Posterior vena cava (tissue), 2 donors: ENCODE measurements around the gene AURKB. TPM values are rescaled to one million over a fixed set of nuclear protein-coding genes. Genes with fewer than 3 reads are reported as not detected.
"Not testable (repeated sequence)": the region's sequence is repeated elsewhere in the genome, so short reads cannot be mapped to it uniquely, and the experiment has no call there.

Experiments used
- DNase-seq: peaks from one replicate; pipeline ENCODE4 v3.0.0-alpha.2; 2020; ENCODE audit warnings: low spot score
- intact Hi-C, 2 donors: fragments of 100-400 bp; cut with DNase I; formaldehyde crosslinking; loops; one replicate each; pipeline versions ENCODE4 v1.14.1 to v1.14.2; 2022 to 2023
- total RNA-seq, 2 donors: library from RNA; stranded (reverse); fragmentation: NEBNext Ultra II Directional; extraction: Animal tissue kit (Norgen Biotek cat#: 25700); gene quantifications; one replicate each; pipeline ENCODE4 v1.2.1, GENCODE V29; 2021
- donor health status: DM: yes; HTN: yes; CAD: no.
- donor health status: DM: yes; HTN: yes; CAD: no.

The AURKB gene
- total RNA-seq, 2 donors from 2014 or later: 0.69 TPM; not detected in 1

DNA sequence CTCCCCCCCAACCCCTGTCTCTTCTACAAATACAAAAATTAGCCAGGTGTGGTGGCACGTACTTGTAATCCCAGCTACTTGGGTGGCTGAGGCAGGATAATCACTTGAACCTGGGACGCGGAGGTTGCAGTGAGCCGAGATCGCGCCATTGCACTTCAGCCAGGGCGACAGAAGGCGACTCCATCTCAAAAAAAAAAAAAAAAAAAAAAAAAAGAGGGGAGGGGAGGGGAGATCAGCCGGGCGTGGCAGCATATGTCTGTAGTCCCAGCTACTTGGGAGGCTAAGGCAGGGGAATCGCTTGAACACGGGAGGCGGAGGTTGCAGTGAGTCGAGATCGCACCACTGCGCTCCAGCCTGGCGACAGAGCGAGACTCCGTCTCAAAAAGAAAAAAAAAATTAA, 40.2 kb downstream of the AURKB start:
- intact Hi-C loops, DNase-seq: not testable (repeated sequence)

DNA sequence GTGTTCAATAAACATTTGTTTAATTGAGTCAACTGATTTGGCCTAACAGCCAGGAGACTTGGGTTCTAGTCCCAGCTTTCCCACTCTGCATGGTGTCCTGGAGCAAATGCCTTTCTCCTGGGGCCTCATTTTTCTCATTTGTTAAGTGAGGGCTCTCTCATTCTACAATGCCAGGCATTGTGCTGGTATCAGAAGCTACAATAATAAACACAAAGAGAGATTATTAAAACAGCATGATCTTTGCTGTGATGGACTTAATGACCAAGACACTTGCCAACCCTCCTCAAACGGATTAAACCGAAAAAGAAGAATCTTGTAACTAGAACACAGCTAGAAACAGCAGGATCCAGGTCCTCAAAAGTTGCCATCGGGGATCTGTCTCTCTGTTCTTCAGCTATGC, 42.8 kb downstream of the AURKB start:
- intact Hi-C loops: no loop called here

DNA sequence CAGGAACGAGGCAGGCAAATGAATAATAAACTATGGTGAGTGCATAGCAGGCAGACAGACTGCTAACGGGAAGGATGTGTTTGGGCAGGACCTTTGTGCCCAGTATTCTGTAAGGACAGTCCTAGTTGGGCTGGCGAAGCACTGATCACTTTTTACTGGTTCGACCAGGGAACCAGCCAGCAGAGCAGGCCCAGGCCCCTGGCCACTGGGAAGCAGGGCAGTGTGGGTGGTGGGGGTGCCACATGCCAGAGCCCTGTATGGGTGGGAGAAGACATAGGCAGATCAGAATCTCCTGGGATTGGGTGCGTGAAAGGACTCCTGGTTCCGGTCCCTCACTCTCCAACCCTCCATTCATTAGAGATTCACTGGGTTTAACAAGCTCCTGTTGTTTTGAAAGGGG, 43.6 kb downstream of the AURKB start:
- intact Hi-C loops: no loop called here
- no peak for DNase-seq

More for the DNA sequence above, 42.8 kb downstream of the AURKB start:
- DNase-seq: no peak

DNA sequence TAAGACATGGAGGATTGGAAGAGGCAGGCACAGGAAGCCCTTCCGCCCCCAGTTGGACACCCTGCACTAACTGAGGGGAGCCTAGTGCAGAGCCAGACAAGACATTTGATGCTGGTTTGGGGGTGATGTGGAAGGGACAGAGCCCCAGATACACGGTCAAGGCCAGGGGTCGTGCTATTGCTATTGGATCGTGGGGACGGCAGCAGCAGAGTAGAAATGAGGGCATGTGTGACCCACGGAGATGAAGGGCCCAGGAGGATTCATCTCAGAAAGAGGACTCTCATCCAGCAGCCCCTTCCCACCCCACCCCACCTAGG, 45.6 kb downstream of the AURKB start:
- no peak for DNase-seq
- intact Hi-C loops: no loop called here

DNA sequence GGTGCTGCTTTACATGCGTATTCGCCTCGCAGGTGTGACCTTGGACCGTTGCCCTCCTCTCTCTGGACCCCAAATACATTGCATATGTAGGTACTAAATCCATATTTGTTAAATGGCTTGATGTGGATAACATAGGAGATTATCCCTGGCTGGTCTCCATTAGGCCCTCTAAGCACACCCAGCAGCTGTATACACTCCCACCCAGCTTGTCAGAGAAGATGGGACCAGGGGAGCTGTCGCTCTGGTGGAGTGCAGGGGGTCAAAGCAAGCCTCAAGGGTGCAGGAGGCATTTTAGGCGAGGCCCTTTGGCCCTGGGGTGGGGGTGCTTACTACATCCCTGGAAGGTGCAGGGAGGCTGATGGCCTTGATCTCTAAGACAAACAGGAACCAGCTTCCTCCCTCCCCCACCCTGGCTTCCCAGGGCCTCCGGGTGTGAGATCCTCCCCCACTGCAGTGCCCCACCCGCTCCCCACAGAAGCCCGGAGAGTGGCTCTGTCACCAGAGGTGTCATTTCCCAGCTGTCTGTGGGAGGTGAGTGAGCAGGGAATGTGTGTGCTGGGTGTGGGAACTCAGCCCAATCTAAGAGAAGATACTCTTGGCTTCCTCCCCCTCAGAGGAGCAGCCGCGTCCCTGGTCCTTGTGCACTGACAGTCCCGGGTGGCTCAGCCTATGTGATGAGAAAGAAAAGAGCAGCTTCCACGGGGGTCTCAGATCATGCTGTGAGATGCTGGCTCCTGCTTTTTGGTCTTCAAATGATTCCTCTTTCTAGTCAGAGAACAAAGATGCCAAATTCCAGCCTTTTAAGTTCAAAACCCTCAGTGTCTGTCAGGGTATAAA, 46.2 kb downstream of the AURKB start:
- intact Hi-C loops: no loop called here
- no peak for DNase-seq

DNA sequence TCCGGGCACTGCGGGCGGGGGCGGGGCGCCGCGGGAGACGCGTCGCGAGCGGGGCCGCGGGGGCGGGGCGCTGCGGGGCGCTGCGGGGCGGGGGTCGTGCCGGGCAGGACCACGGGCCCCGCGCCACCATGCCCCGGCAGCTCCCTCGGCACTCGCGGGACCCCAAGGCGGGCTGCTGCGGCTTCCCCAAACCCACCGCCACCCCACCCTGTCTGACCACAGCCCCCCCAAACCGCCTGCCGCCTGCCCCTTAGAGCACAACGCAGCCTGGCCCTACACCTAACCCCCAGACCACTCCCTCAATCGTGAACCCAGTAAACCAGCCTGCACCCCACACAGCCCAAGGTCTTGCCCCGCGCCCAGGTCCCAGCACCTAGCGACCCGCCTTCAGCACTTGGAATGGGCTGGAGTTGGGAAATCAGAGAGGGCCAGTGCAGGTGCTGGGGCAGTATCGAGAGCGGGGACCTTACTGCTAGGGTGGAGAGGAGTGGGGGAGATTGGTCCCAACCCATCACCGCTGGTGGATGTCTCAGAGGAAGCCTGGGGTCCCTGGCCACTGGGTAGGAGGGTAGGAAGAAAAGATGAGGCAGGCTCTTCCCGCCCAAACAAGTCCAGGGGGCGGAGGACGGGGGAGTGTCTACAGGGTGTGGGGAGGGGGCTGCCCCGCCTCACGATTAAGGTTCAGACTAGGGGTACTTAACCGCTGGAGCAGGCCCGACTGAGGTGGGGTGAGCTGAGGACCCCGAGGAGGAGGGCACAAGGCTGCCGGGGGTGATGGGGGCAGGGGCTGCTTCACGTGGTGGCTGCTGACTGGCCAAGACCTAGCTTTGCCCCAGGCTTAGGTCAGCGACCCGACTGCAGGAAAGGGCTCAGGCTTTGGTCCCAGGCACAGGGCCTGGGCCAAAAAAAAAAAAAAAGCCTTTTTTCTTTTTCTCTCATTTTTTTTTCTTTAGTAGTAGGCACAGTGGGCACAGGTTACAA, 47.1 kb downstream of the AURKB start:
- intact Hi-C loops: no loop called here
- no peak for DNase-seq

DNA sequence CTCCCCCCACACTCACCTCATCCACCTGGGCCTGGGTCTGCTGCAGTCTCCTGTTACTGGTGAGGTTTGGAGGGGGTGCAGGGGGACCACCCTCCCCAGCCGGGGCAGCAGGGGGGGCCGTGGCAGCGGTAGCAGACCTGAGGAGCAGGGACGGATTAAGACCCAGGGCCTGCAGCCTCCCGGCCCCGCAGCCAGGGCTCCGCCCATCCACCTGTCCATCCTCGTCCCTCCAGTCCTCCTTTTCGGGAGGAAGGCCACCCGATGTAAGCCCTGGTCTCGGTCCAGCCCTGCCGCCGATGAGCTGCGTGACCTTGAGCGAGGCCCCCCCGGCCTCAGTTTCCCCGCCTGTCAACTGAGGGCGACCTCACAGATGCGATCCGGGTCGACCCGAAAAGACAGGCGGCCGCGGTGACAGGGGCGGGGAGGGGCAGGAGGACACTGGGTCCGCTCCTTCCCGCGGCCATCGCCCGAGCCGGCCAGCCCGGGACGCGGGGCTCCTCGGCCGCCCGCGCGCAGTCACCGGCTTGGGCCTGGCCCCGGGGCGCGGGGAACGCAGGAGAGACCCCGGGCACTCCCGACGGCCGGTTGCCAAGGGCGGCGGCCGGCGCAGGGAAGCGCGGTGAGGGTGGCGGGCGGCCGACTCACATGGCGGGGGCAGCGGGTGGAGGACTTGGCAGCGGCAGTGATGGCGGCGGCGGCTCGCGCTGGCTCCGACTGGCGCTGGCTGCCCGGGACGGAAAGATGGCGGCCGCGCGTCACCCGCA, 48.0 kb downstream of the AURKB start, which contains the start of gene VAMP2:
VAMP2 (minus strand) TSS at position 716 of the 764 bp plus-strand sequence; CDS start at position 647, 69 bp downstream.
- peak; percentile 96 for DNase-seq
- intact Hi-C loops: no loop called here

DNA sequence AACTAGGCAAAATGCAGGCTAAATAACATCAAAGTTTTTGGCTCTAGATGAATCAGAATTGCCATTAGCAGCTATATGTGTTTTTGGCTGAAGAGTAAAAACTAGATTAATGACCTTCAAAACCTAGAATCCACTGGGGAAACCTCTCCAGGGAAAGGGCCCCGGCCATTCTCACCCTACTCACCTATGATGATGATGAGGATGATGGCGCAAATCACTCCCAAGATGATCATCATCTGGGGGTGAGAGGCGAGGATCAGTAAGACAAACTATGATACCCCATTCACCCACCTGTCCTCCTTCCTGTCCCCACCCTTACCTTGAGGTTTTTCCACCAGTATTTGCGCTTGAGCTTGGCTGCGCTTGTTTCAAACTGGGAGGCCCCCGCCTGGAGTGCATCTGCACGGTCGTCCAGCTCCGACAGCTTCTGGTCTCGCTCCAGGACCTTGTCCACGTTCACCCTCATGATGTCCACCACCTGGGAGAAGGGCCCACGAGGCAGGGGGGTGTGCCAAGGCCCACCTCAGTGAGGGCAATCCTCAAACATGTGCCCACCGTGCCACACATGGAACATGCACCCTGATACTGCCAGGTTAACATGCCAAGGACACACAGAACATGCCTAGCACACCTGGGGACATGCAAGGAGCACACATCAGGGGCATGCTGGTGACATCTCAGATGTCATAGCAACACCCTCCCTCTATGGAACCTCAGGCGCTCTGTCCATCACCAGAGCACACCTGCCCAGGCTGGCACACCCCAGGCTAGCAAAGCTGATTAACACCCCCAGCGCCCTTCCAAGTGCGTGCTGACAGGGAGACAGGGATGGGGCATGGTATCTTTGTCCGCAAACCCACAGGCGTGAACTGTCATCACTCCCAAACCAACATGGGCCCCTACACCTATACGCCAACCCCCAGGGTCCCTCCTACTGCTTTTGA, 48.8 kb downstream of the AURKB start:
- intact Hi-C loops: no loop called here
- DNase-seq: no peak

DNA sequence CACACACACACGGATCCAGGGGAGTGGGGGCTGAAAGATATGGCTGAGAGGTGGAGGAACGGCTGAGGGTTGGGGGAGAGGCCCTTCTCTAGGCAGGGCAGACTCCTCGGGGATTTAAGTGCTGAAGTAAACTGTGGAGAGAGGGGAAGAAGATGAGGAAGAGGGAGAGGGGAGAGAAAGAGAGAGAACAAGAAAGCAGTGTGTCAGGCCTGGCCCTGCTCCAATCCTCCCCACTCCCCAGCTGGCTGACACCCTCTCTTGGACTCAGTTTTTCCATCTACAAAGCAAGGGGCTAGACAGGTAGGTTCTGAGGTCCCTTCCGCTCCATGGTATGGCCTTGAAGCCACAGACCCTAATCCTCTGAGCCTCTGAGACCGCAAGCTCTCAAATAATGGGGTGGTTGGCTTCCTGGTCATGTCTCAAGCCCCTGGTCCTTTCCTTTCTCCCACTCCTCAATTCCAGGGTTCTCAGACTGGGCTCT, 49.6 kb downstream of the AURKB start:
- no peak for DNase-seq
- intact Hi-C loops: no loop called here

DNA sequence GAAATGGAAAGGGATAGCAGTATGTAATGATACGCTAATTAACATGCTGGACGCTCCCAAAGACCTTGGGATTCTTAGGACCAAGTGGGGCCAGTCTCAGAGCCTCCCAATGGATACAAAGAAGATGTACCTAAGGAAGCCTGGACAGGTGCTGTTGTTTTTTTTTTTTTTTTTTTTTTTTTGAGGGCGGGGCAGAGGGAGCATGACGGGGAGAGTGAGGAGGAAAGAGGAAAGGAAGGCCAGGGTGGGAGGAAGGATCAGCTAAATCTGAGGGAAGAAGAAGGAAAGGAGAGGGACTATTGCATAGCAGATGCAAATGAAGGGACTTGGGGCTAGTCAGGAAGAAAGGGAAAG, 50.2 kb downstream of the AURKB start:
- intact Hi-C loops: no loop called here
- DNase-seq: no peak

DNA sequence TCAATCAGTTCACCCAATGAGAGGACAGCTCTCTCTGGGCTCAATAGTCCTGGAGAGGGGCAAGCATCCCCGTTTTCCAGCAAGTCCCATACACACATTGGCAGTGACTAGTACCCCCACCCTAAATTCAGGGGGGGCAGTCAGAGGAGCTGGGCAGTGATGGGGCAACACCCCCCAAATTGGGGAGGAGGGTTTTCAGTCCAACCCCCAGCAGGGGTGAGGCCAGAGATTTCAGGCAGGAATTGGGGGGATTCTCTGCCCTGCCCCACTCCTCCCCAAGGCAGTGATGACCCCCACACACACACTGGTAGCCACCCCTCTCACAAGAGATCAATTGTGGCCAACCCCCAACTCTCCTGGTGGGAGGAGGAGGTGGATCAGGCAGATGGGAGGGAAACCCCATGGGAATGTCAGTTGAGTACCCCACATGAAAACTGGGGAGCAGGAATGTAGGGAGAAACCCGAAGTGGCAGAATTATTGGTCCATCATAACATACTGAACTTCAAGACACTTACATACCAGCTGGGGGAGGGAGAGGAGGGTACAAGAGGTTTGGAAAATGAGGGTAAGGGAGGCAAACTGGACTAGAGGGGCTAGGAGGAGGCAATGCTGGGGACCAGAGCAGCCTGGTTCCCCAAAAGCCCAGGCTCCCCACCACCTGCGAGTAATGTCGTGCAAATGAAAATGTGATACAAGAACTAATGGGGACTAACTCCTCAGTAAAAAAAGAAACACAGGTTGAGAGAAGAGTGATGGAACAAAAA, 50.7 kb downstream of the AURKB start:
- no peak for DNase-seq
- intact Hi-C loops: no loop called here

DNA sequence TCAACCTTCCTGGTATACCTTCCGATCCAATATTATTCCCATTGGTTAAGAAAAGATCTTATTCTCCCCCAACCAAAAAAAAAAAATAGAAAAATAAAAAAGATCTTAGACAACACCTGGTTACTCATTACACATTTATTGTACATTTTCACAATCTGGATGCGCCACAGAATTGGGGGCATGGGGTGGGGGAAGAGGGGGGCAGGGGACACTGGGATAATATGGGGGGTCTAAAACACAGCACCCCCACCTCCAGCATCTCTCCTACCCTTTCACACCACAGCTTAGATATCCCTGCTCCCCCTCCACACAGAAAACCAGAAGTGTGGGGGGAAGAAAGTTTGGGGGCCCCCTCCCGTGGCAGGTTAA, 51.4 kb downstream of the AURKB start:
- intact Hi-C loops: no loop called here
- DNase-seq: no peak

DNA sequence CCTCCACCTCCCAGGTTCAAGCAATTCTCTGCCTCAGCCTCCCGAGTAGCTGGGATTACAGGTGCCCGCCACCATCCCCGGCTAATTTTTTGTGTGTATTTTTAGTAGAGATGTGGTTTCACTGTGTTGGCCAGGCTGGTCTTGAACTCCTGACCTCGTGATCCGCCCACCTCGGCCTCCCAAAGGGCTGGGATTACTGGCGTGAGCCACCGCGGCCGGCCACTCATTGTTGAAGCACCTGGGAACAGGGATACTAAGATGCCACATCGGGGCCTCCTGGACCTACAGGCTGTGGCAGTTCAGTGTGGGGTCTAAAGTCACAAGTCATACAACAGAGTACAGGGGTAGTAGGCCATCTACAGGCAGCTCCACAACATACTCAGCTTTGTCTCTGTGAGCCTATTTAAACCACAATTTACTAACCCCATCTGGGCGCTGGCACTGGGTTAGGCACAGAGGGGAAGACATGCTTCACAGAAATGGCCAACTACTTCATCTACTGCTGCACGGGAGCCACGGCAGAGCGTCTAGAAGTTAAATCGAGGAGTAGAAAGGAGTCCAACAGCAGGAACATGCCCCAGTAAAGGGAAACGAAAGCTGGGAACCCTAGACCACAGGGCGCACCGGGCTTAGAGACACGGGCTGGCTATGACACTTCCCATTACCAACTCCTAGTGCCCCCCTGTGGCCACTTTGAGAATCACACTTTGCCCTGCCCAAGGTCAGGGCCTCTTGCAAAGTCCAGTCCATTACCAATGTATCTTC, 51.9 kb downstream of the AURKB start:
- peak; percentile 97 for DNase-seq
- intact Hi-C loops: no loop called here

DNA sequence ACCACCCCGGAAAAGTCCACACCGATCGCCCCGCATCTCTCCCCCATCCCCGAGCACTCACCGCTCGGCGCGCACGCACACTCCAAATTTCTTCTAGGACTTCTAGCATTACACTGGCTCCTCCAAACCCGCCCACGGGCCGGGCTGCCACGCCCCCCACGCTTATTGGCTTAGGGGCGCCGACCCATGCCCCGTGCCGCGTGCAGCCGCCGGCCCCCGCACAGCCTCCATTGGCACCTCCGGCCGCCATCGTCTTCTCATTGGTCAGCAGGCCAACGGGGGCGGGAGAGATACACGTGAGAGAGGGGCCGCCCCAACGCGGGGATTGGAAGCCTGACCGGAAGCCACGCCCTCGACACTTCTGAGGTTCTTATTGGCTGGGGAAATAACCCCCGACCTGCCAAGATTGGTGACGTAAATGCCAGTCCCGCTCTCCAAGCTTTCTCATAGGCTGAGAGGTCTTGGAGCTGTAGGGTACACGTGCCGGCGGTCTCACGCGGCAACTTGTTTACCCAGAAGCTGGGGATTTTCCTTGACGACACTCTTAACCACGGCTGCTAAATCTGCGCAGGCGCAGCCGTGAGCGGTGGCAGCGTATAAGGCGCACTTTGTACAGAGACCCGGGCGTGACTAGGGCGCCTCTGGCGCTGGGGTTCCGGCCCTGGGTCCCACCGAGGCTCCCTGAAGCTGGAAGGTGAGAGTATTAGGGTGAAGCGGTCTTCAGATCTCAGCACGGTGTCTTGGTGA, 54.0 kb downstream of the AURKB start:
- peak; percentile 100 for DNase-seq
- intact Hi-C loops: no loop called here

DNA sequence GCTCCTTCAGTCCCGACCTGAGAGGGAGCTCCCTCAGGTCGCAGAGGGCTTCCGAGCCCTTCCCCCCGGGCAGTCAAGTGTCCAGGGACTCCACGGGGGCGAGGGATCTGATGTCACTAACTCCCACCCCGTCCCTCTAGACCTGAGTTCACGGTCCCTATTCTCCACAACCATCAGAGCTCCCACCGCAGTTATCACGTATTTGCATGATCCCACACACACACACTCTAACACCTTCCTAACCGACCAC, 54.5 kb downstream of the AURKB start:
- intact Hi-C loops: no loop called here
- no peak for DNase-seq

DNA sequence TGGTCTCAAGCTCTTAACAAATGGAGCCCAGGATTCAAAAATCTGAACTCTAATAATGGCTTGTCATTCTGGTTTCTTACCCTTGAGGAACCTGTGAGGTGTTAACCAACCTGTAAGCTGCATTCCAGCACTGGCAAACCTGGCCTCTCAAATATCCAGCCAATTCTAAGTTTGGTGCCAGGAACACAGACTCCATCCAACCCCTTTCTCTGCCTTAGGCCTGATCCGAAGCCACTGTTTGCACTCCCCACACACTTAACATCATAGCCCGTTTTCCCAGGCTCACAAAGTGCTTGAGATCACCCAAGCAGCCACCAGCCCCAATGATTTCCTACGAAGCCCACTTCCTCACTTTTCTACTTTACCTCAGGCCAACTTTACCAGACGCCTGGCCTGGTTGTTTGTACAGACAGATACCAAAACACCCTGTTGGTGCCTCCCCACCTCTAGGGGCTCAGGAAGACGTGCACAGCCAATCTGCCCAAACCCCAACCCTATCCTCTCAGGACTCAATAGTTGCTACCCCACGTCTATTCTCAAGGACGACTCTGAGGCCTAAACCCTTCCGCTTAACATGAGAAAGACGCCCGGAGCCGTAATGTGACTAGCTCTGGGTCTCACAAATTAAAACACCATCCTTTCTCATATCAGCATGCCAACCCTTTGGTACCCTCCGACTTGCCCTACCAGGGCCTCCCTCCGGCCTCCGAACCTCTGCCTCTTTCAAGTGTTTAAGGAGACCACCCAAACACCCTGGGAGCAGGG, 55.0 kb downstream of the AURKB start:
- DNase-seq: no peak
- intact Hi-C loops: no loop called here
